Hepatocyte (in vitro differentiated cells): ENCODE measurements around the gene ABCA3. TPM values are rescaled to one million over a fixed set of nuclear protein-coding genes. Genes with fewer than 3 reads are reported as not detected.

Source experiments
- DNase-seq: peaks from one replicate; pipeline ENCODE4 v3.0.0-alpha.2; 2016; ENCODE audit warnings: low spot score
- H2AFZ ChIP-seq: fragments of 200-600 bp; sonication (generic); 2 replicates; pipeline ENCODE4 v1.6.0; 2016; ENCODE audit warnings: antibody characterized with exemption, mild to moderate bottlenecking
- H3K27ac ChIP-seq: fragments of 200-600 bp; sonication (generic); 2 replicates; pipeline ENCODE4 v1.5.1; 2016; ENCODE audit warnings: mild to moderate bottlenecking
- H3K27me3 ChIP-seq: fragments of 200-600 bp; sonication (generic); 2 replicates; pipeline ENCODE4 v1.6.1; 2016
- H3K36me3 ChIP-seq: fragments of 200-600 bp; sonication (generic); replicated peaks from 2 replicates; pipeline ENCODE4 v1.5.1; 2016; ENCODE audit warnings: low read depth; ENCODE audit not compliant: insufficient read depth
- H3K4me1 ChIP-seq: fragments of 200-600 bp; sonication (generic); 2 replicates; pipeline ENCODE4 v1.5.1; 2016; ENCODE audit warnings: mild to moderate bottlenecking, moderate library complexity; ENCODE audit not compliant: insufficient read depth
- H3K4me2 ChIP-seq: fragments of 200-600 bp; sonication (generic); 2 replicates; pipeline ENCODE4 v1.6.0; 2016
- H3K4me3 ChIP-seq: fragments of 200-600 bp; sonication (generic); 2 replicates; pipeline ENCODE4 v1.5.1; 2016; ENCODE audit warnings: mild to moderate bottlenecking
- H3K79me2 ChIP-seq: fragments of 200-600 bp; sonication (generic); 2 replicates; pipeline ENCODE4 v1.6.0; 2017; ENCODE audit warnings: mild to moderate bottlenecking
- H3K9me2 ChIP-seq: fragments of 200-600 bp; sonication (generic); replicated peaks from 2 replicates; pipeline ENCODE4 v1.6.0; 2017; ENCODE audit warnings: mild to moderate bottlenecking; ENCODE audit not compliant: insufficient read depth
- H3K9me3 ChIP-seq: fragments of 200-600 bp; sonication (generic); 2 replicates; pipeline ENCODE4 v1.5.1; 2016; ENCODE audit warnings: low read depth, mild to moderate bottlenecking
- H4K20me1 ChIP-seq: fragments of 200-600 bp; sonication (generic); 2 replicates; pipeline ENCODE4 v1.6.0; 2016; ENCODE audit warnings: mild to moderate bottlenecking; ENCODE audit not compliant: insufficient read depth, poor library complexity, severe bottlenecking
- EZH2 ChIP-seq: fragments of 200-600 bp; sonication (generic); IDR thresholded peaks from 2 replicates; pipeline ENCODE4 v1.6.1; 2016; ENCODE audit warnings: antibody characterized with exemption, mild to moderate bottlenecking, borderline replicate concordance
- EZH2phosphoT487 ChIP-seq: fragments of 200-600 bp; sonication (generic); IDR thresholded peaks from one replicate; pipeline ENCODE4 v1.6.1; 2018; ENCODE audit warnings: antibody characterized with exemption, mild to moderate bottlenecking, low read depth, moderate library complexity; ENCODE audit not compliant: unreplicated experiment, severe bottlenecking
- WGBS: methylation state at CpG from one replicate; pipeline ENCODE4 v1.1.6; 2016; ENCODE audit warnings: low lambda C conversion rate; ENCODE audit errors: missing lambda C conversion rate; 5-methylcytosine and 5-hydroxymethylcytosine counted together
- polyA plus RNA-seq: library from polyadenylated mRNA; unstranded; fragments of >200 nt; fragmentation: Nextera tagmentation; extraction: Ambion mirVana; gene quantifications from 2 replicates; pipeline ENCODE4 v1.2.1, GENCODE V29; 2016
- total RNA-seq: library from RNA; depleted of rRNA; stranded (reverse); fragments of >200 nt; gene quantifications from 2 replicates; pipeline ENCODE4 v1.2.3, GENCODE V29; 2014
- TF ChIP-seq, protein P1 (sequence below): fragments of 200-600 bp; sonication (generic); IDR thresholded peaks from 2 replicates; pipeline ENCODE4 v1.5.1; 2016; ENCODE audit warnings: antibody characterized with exemption, mild to moderate bottlenecking; ENCODE audit not compliant: poor library complexity

ABCA3 gene
- total and polyA plus RNA-seq, 2 experiments from 2014 or later = 0.94 to 1.8 TPM

DNA sequence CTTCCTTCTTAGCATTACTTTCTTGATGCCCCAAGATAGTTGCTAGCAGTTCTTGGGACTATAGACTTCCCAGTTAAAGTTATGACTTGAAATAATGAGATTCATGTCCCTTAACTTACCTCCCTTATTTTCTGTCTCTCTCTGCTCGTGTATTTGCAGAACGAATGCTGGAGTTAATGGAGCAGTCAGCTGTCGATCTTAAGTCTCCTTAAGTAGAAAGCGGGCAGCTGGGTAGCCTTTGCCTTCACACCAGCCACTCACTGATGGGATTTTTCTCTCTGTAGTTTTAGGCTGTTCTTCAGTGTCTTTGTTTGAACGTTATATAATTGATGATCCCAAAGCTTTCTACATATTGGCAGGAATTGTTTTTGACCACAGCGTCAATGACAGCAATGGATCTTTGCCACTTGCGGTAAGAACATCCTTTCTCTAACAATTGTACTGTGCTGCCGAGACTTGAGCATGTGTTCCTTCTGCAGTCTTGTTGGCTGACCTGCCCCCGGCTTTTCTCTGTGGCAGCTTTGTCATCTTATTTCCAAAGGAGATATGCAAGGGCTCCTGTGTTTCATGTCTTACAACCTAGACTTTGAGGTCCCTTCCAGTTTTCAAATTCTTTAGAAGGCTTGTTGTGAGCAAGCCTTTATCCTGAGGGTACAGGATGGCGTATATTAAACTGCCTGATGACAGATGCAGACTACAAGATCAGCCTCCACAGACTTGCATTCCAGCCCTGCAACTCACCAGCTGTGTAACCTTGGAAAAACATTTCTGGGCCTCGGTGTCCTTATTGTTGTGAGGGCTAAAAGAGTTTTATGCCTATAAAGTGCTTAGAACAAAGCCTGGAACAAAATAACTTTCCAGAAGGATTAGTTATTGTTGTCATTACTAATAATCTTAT lies 25.1 kb upstream of the ABCA3 start:
- H3K4me2 ChIP-seq = no peak overlapping the region
- H3K4me1 ChIP-seq = peaks cover 12% of the 10 kb centered on the region
- no peaks in the 10 kb centered on the region for H3K9me3 ChIP-seq
- H3K79me2 ChIP-seq = no peaks in the 10 kb centered on the region
- TF ChIP-seq EZH2phosphoT487 (no peak), EZH2 (no peak)
- TF ChIP-seq, protein P1, sequence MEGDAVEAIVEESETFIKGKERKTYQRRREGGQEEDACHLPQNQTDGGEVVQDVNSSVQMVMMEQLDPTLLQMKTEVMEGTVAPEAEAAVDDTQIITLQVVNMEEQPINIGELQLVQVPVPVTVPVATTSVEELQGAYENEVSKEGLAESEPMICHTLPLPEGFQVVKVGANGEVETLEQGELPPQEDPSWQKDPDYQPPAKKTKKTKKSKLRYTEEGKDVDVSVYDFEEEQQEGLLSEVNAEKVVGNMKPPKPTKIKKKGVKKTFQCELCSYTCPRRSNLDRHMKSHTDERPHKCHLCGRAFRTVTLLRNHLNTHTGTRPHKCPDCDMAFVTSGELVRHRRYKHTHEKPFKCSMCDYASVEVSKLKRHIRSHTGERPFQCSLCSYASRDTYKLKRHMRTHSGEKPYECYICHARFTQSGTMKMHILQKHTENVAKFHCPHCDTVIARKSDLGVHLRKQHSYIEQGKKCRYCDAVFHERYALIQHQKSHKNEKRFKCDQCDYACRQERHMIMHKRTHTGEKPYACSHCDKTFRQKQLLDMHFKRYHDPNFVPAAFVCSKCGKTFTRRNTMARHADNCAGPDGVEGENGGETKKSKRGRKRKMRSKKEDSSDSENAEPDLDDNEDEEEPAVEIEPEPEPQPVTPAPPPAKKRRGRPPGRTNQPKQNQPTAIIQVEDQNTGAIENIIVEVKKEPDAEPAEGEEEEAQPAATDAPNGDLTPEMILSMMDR = no peak
- H3K9me2 ChIP-seq = no peaks in the 10 kb centered on the region
- WGBS = 66% methylated on average over 11 of the region's 11 CpGs
- H3K4me3 ChIP-seq = no peak overlapping the region
- H4K20me1 ChIP-seq = no peaks in the 10 kb centered on the region
- H3K27ac ChIP-seq = peak overlapping the region; percentile 15
- peaks cover 13% of the 10 kb centered on the region for H3K27me3 ChIP-seq
- DNase-seq = peak; percentile 25
- H3K36me3 ChIP-seq = no peaks in the 10 kb centered on the region
- no peak overlapping the region for H2AFZ ChIP-seq

DNA sequence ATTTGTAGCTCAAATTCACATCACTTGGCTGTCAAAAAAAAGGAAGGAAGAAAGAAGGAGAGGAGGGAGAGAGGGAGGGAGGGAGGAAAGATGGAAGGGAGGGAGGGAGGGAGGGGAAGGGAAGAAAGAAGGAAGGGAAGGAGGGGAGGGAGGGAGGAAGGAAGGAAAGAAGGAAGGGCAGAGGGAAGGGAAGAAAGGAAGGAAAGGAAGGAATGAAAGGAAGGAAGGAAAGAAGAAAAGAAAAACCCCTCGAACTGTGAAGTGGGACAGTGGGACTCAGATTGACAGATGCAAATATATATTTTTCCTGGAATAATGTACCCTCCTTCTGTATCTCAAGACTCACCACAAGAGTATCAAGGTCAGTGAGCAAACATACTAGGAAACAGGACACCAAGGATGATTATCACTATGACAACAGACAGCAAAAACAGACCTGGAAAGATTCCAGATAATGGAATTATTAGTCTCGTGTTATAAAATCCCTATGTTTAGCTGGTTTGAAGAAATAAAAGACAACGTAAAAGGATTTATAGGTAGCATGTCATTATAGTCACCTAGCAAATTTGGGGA lies 24.2 kb upstream of the ABCA3 start:
- Histone ChIP-seq H3K27ac (peak overlapping the region; percentile 15), H3K36me3 (no peaks in the 10 kb centered on the region), H2AFZ (no peak overlapping the region), H3K27me3 (peaks cover 13% of the 10 kb centered on the region), H4K20me1 (no peaks in the 10 kb centered on the region), H3K4me3 (no peak overlapping the region), H3K4me1 (peaks cover 12% of the 10 kb centered on the region), H3K79me2 (no peaks in the 10 kb centered on the region), H3K9me2 (no peaks in the 10 kb centered on the region), H3K4me2 (no peak overlapping the region), H3K9me3 (no peaks in the 10 kb centered on the region)
- peak; percentile 42 for DNase-seq
- 10% methylated on average over 2 of the region's 3 CpGs for WGBS
- TF ChIP-seq, protein P1 = no peak
- TF ChIP-seq EZH2 (no peak), EZH2phosphoT487 (no peak)

DNA sequence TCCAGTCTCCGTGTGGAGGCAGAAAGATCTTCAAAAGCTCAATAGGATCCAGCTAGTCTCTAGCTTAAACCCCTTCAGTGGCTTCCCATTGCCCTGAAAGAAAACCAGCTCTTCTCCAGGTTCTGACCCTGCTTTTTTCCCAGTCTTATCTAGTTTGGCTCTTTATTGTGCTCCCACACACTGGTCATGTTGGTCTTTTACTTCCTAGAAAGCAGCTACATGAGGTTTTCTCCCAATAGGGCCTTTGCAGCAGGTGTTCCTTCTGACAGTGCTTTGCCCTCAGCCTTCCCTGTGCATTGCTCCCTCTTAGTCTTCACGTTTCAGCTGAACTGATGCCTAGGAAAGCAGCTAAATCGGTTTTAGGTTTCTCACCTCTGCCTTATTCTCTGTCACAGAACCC lies 21.7 kb upstream of the ABCA3 start:
- Histone ChIP-seq H3K27ac (no peak overlapping the region), H3K4me1 (peaks cover 12% of the 10 kb centered on the region), H3K9me2 (no peaks in the 10 kb centered on the region), H3K27me3 (peaks cover 13% of the 10 kb centered on the region), H4K20me1 (no peaks in the 10 kb centered on the region), H3K4me3 (no peak overlapping the region), H3K4me2 (no peak overlapping the region), H2AFZ (no peak overlapping the region), H3K36me3 (no peaks in the 10 kb centered on the region), H3K9me3 (no peaks in the 10 kb centered on the region), H3K79me2 (no peaks in the 10 kb centered on the region)
- no peak for DNase-seq
- TF ChIP-seq, protein P1 = no peak
- no peak for TF ChIP-seq EZH2
- no peak for TF ChIP-seq EZH2phosphoT487
- WGBS = 65% methylated on average over 3 of the region's 3 CpGs
